GM13977 (cell line): ENCODE results near the gene GSE1.

Experiments
- DNase-seq: peaks from one replicate; pipeline ENCODE4 v3.0.0; 2012; ENCODE audit warnings: low spot score
- in situ Hi-C: fragments of 300-500 bp; cut with MboI; formaldehyde crosslinking; loops from one replicate; pipeline ENCODE4 v1.12.0; 2022; ENCODE audit warnings: low sequenced_read_pairs, low pct_unique_long_range_greater_than_20kb, mixed read lengths, inconsistent platforms; ENCODE audit not compliant: unreplicated experiment
- TF ChIP-seq, protein P1 (sequence below): IDR thresholded peaks from 2 replicates; pipeline ENCODE4 v1.5.1; 2012; ENCODE audit warnings: mild to moderate bottlenecking, control low read depth; ENCODE audit not compliant: insufficient read depth; ENCODE audit errors: extremely low read depth, missing control alignments

GSE1 gene

DNA sequence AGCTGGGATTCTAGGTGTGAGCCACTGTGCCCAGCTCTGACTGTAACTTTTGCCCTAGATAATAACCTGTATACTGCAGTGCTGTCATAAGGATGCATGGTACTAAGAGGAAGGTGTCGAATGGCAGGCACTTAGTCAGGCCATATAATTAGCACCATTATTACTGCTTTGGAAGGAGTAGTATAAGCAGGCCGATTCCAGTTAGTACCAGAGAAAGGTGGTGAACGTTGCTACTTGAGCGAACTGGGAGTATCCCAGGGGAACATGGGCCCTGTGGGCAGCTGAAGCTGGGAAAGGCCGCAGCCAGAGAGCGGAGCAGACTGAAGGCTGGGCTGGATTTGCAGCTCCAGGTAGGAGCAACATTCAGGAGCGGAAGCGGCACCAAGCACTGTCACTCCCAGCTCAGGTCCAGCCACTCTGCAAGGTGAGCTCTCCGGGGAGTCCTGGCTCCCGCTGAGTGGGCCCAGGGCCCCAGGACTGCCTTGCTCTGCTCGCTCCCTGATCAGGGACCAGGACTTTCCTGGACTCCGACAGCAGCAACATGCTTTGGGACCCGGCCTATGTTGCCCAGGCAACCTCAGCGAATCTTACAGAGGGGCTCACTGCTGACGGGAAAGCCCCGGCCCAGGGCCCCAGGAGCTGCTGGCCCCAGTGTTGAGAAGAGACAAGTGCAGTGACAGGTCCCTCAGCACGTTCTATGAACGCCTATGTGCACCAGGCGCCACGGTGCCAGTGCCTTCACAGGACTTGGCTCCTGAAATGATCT, 109.2 kb downstream of the GSE1 start:
- TF ChIP-seq, protein P1, sequence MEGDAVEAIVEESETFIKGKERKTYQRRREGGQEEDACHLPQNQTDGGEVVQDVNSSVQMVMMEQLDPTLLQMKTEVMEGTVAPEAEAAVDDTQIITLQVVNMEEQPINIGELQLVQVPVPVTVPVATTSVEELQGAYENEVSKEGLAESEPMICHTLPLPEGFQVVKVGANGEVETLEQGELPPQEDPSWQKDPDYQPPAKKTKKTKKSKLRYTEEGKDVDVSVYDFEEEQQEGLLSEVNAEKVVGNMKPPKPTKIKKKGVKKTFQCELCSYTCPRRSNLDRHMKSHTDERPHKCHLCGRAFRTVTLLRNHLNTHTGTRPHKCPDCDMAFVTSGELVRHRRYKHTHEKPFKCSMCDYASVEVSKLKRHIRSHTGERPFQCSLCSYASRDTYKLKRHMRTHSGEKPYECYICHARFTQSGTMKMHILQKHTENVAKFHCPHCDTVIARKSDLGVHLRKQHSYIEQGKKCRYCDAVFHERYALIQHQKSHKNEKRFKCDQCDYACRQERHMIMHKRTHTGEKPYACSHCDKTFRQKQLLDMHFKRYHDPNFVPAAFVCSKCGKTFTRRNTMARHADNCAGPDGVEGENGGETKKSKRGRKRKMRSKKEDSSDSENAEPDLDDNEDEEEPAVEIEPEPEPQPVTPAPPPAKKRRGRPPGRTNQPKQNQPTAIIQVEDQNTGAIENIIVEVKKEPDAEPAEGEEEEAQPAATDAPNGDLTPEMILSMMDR = no peak
- DNase-seq = no peak
- in situ Hi-C loops = no loop called here

DNA sequence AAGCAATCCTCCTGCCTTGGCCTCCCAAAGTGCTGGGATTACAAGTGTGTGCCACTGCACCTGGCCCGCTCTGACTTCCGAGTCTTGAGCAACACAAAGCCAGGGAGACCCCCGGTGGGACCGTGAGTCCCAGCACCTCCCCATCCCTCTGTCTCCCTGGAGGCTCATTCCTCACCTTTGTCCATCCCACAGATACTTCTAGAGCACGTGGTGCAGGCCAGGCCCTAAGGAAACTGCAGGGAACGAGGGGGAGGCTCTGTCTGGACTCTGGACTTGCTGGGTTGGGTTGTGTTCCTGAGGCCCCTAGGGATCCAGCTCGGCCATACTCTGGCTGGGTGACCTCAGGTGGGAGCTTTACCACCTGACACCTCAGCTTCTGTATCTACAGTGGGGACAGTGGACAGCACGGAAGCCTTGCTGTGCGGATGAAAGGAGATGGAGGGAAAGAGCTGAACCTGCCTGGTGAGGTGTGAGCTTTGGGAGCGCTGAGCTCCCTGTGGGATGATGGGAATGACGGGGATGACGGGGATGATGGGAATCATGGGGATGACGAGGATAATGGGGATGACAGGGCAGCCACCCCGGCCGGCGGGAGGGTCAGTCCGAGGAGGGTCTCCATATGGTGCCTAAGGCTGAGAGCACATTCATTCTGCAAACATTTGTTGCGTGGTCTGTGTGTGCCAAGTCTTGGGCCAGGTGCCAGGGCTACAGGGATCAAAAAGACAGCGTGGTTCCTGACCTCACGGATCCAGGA, 111.2 kb downstream of the GSE1 start:
- in situ Hi-C loops = no loop called here
- DNase-seq = no peak
- TF ChIP-seq, protein P1 = no peak

DNA sequence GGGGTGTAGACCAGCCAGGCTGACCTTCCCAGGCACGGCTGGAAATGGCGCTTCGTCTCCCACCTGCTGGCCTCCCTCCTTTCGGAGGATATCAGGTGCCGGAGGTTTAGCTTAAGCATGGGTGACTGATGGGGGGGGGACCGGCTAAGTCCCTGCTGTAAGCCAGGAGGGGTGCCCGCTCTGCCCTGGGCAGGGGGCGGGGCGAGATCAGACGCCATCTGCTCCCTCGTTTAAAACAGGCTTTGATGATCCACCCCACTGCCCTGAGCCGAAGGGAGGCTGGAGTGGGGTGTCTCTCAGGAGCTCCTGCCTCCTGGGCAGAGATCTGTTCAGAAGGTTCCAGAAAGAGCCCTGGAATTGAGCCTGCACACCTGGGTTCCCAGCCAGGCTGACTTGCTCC, 111.8 kb downstream of the GSE1 start:
- TF ChIP-seq, protein P1 = no peak

More for the DNA sequence above, 111.8 kb downstream of the GSE1 start:
- DNase-seq = no peak
- in situ Hi-C loops = no loop called here
